ENCODE results near the gene TIMM22. TPM values are rescaled to one million over a fixed set of nuclear protein-coding genes. Genes with fewer than 3 reads are reported as not detected.

TIMM22 gene
- total RNA-seq, 1 experiment from 2014 or later = 14.0 TPM

DNA sequence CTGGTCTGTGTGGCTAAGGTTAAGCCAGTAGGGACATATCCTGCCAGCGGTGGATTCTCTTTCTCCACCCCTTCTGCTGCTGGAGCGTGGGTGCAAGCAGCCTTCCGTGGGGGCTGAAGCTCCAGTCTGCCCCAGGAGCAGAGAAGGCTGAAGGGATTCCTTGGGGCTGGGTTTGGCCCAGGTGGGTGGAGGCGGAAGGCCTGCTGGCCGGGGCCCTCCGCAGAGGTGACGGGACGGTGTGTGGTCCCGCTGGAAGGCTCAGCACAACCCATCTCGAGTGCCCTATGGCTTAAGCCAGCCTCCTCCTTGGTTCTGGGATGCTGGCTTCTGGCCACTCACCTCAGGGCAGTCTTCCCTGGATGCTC lies 13.1 kb downstream of the TIMM22 start:
- TF ChIP-seq FOSL1 (IDR thresholded peaks at IDR 0.05; ENCODE audit: low read depth) (no peak), TCF7L2 (IDR thresholded peaks at IDR 0.05; ENCODE audit: borderline replicate concordance, extremely low read depth, insufficient read depth, insufficient read length) (no peak), CEBPB (IDR thresholded peaks at IDR 0.05; ENCODE audit: low read depth) (no peak), ZFX (IDR thresholded peaks at IDR 0.05) (no peak), JUND (IDR thresholded peaks at IDR 0.05) (no peak), SIN3A (IDR thresholded peaks at IDR 0.05; ENCODE audit: low read depth) (no peak)
- TF ChIP-seq, protein P1, sequence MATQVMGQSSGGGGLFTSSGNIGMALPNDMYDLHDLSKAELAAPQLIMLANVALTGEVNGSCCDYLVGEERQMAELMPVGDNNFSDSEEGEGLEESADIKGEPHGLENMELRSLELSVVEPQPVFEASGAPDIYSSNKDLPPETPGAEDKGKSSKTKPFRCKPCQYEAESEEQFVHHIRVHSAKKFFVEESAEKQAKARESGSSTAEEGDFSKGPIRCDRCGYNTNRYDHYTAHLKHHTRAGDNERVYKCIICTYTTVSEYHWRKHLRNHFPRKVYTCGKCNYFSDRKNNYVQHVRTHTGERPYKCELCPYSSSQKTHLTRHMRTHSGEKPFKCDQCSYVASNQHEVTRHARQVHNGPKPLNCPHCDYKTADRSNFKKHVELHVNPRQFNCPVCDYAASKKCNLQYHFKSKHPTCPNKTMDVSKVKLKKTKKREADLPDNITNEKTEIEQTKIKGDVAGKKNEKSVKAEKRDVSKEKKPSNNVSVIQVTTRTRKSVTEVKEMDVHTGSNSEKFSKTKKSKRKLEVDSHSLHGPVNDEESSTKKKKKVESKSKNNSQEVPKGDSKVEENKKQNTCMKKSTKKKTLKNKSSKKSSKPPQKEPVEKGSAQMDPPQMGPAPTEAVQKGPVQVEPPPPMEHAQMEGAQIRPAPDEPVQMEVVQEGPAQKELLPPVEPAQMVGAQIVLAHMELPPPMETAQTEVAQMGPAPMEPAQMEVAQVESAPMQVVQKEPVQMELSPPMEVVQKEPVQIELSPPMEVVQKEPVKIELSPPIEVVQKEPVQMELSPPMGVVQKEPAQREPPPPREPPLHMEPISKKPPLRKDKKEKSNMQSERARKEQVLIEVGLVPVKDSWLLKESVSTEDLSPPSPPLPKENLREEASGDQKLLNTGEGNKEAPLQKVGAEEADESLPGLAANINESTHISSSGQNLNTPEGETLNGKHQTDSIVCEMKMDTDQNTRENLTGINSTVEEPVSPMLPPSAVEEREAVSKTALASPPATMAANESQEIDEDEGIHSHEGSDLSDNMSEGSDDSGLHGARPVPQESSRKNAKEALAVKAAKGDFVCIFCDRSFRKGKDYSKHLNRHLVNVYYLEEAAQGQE (IDR thresholded peaks at IDR 0.05; ENCODE audit: low read depth) = no peak
- TF ChIP-seq, protein P2, sequence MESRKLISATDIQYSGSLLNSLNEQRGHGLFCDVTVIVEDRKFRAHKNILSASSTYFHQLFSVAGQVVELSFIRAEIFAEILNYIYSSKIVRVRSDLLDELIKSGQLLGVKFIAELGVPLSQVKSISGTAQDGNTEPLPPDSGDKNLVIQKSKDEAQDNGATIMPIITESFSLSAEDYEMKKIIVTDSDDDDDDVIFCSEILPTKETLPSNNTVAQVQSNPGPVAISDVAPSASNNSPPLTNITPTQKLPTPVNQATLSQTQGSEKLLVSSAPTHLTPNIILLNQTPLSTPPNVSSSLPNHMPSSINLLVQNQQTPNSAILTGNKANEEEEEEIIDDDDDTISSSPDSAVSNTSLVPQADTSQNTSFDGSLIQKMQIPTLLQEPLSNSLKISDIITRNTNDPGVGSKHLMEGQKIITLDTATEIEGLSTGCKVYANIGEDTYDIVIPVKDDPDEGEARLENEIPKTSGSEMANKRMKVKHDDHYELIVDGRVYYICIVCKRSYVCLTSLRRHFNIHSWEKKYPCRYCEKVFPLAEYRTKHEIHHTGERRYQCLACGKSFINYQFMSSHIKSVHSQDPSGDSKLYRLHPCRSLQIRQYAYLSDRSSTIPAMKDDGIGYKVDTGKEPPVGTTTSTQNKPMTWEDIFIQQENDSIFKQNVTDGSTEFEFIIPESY (IDR thresholded peaks at IDR 0.05; ENCODE audit: extremely low read depth, insufficient replicate concordance, low read length) = no peak
- no peak for DNase-seq (ENCODE audit: low read depth, low spot score)
- H3K4me1 ChIP-seq (ENCODE audit: control insufficient read depth in 1 of 2, insufficient read depth in 2 of 2, low read length in 2 of 2) = no peaks in the 10 kb centered on the region
- ChIA-PET CTCF (no interaction called here), RAD21 (ENCODE audit: low non-redundant PET in 1 of 2, low total read pairs in 2 of 2, uncharacterized antibody in 2 of 2, unreplicated experiment in 2 of 2) (no interaction called here), POLR2A (no interaction called here)
- no peak overlapping the region for H3K4me2 ChIP-seq (ENCODE audit: low read length)
- H3K9ac ChIP-seq (ENCODE audit: low read length) = no peak overlapping the region
- no peak overlapping the region for H2AFZ ChIP-seq (ENCODE audit: low read depth, low read length, poor library complexity, severe bottlenecking)
- intact Hi-C loops (cut with micrococcal nuclease) = no loop called here
- H3K36me3 ChIP-seq (ENCODE audit: control insufficient read depth in 1 of 2, insufficient read depth in 2 of 2, low read length in 2 of 2) = peaks cover 0 to 2% of the 10 kb centered on the region in 2 experiments; a peak in 1 of 4 replicates
- no peaks in the 10 kb centered on the region for H3K9me2 ChIP-seq (ENCODE audit: insufficient read depth)
- H3K9me3 ChIP-seq (ENCODE audit: control insufficient read depth in 1 of 2, insufficient read depth in 1 of 2, low read depth in 1 of 2, low read length in 2 of 2) = no peaks in the 10 kb centered on the region
- H3K4me3 ChIP-seq (replicated peaks in 1 of 2; ENCODE audit: low read depth in 1 of 2, low read length in 2 of 2) = no peak overlapping the region
- no peak for ATAC-seq
- H3K27me3 ChIP-seq (ENCODE audit: insufficient read depth, low read length) = no peaks in the 10 kb centered on the region
- BruUV-seq (replicated peaks) = no TSS peak
- H3K27ac ChIP-seq (ENCODE audit: low read depth, low read length) = no peak overlapping the region
- no peaks in the 10 kb centered on the region for H3K79me2 ChIP-seq (ENCODE audit: insufficient read depth, low read length)
- H4K20me1 ChIP-seq (ENCODE audit: insufficient read depth) = no peaks in the 10 kb centered on the region

All from HCT116 (cell line).